ENCODE data around the gene CYTL1. TPM values are rescaled to one million over a fixed set of nuclear protein-coding genes. Genes with fewer than 3 reads are reported as not detected.

Gene CYTL1
- total and polyA plus RNA-seq, 9 of the 15 experiments (the other 6 are each of a cell fraction or from before 2014, with no cell fraction given) = not detected

- TF ChIP-seq ZNF76 (CRISPR knock-in tag; IDR thresholded peaks at IDR 0.05; ENCODE audit: borderline replicate concordance) (no peak), XRCC5 (IDR thresholded peaks at IDR 0.05; ENCODE audit: low read depth, low read length) (no peak), ZNF280A (IDR thresholded peaks at IDR 0.05; ENCODE audit: low read depth, partially characterized antibody) (no peak), ZNF395 (CRISPR knock-in tag; IDR thresholded peaks at IDR 0.05) (0 out of 2 replicates have a peak, but pooled peaks have one; percentile 33), XRCC3 (IDR thresholded peaks at IDR 0.05) (no peak), REST (IDR thresholded peaks at IDR 0.05; ENCODE audit: borderline replicate concordance) (peak; percentile 91), REST (CRISPR knock-in tag; IDR thresholded peaks at IDR 0.05; ENCODE audit: low read depth) (no peak), ARID2 (IDR thresholded peaks at IDR 0.05) (peak; percentile 63; the same call in 1 of the 2 replicates), RBM17 (IDR thresholded peaks at IDR 0.05; ENCODE audit: borderline replicate concordance, low read depth, low read length) (no peak), ZFP1 (CRISPR knock-in tag; IDR thresholded peaks at IDR 0.05) (no peak), CHCHD3 (CRISPR knock-in tag; IDR thresholded peaks at IDR 0.05) (no peak), THAP7 (CRISPR knock-in tag; IDR thresholded peaks at IDR 0.05) (no peak), GTF2B (IDR thresholded peaks at IDR 0.05; ENCODE audit: extremely low read depth, insufficient read length) (no peak), ETV5 (CRISPR knock-in tag; IDR thresholded peaks at IDR 0.05; ENCODE audit: low read depth) (0 out of 2 replicates have a peak, but pooled peaks have one; percentile 32)
Measured at GRCh38 chr4:4995103-4995907, 24.0 kb downstream of the CYTL1 start (continued).
